Activated naive CD8-positive, alpha-beta T cell treated with anti-CD3 and anti-CD28 coated beads for 36 hours (primary cell): Measurements from ENCODE around the gene GTF2IRD1. TPM values are rescaled to one million over a fixed set of nuclear protein-coding genes. Genes with fewer than 3 reads are reported as not detected.
A peak's percentile ranks its signal among the peaks of the same experiment; 100 is the strongest.
"Not testable (repeated sequence)": the region's sequence is repeated elsewhere in the genome, so short reads cannot be mapped to it uniquely, and the experiment has no call there.

Source experiments
- DNase-seq: peaks from one replicate; pipeline ENCODE4 v3.0.0; 2021
- H3K27ac Mint-ChIP-seq: one replicate; pipeline ENCODE4 v1.8.0; 2022; ENCODE audit warnings: mild to moderate bottlenecking, moderate library complexity, mixed read lengths
- H3K27me3 Mint-ChIP-seq: one replicate; pipeline ENCODE4 v1.8.0; 2022; ENCODE audit warnings: mild to moderate bottlenecking, mixed read lengths
- H3K36me3 Mint-ChIP-seq: one replicate; pipeline ENCODE4 v1.8.0; 2021; ENCODE audit warnings: mild to moderate bottlenecking, mixed read lengths
- H3K4me1 Mint-ChIP-seq: one replicate; pipeline ENCODE4 v1.8.0; 2021; ENCODE audit warnings: mixed read lengths
- H3K4me3 Mint-ChIP-seq: one replicate; pipeline ENCODE4 v1.8.0; 2022; ENCODE audit warnings: mild to moderate bottlenecking, moderate library complexity, mixed read lengths
- H3K9me3 Mint-ChIP-seq: one replicate; pipeline ENCODE4 v1.8.0; 2022; ENCODE audit warnings: mixed read lengths
- total RNA-seq, 2 experiments: library from RNA; stranded (reverse); gene quantifications; one replicate each; pipeline ENCODE4 v1.2.3, GENCODE V29; 2021

GTF2IRD1 gene
- total RNA-seq, 2 experiments from 2014 or later: 2.0 to 2.2 TPM

DNA sequence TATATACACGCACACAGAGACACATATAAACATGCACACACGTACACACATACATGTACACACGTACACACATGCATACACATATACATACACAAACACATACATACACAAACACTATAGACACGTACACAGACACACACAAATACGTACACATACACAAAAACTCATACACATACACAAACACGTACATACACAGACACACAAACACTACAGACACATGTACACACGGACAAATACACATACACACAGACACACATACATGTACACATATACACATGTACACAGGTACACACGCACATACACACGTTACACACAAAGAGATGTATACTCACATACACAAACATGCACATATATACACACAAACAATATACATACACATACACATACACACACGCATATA is 35.2 kb upstream of the GTF2IRD1 start:
- no peak overlapping the region for H3K4me3 Mint-ChIP-seq
- no peak overlapping the region for H3K27ac Mint-ChIP-seq
- no peaks in the 10 kb centered on the region for H3K27me3 Mint-ChIP-seq
- H3K36me3 Mint-ChIP-seq: no peaks in the 10 kb centered on the region
- no peak for DNase-seq
- no peaks in the 10 kb centered on the region for H3K9me3 Mint-ChIP-seq
- H3K4me1 Mint-ChIP-seq: no peaks in the 10 kb centered on the region

DNA sequence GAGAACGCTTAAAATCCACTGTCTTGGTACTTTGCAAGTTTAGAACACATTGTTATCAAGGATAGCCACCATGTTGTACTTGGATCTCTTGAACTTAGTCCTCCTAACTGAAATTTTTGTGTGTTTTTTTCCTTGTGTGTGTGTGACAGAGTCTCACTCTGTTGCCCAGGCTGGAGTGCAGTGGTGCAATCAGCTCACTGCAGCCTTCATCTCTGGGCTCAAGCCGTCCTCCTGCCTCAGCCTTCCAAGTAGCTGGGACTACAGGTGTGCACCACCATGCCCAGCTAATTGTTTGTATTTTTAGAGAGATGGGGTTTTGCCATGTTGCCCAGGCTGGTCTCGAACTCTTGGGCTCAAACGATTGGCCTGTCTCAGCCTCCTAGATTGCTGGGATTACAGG is 34.5 kb upstream of the GTF2IRD1 start:
- H3K4me3 Mint-ChIP-seq, DNase-seq: not testable (repeated sequence)

DNA sequence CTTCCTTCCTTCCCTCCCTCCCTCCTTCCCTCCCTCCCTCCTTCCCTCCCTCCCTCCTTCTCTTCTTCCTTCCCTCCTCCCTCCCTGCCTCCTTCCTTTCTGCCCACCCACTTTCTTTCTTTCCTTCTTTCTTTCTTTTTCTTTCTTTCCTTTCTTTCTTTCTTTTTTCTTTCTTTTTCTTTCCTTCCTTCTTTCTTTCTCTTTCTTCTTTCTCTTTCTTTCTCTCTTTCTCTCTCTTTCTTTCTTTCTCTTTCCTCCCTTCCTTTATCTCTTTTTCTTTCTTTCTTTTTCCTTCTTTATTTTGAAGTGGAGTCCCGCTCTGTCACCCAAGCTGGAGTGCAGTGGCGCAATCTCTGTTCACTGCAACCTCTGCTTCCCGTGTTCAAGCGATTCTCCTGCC is 33.7 kb upstream of the GTF2IRD1 start:
- H3K27ac Mint-ChIP-seq: no peak overlapping the region
- no peaks in the 10 kb centered on the region for H3K27me3 Mint-ChIP-seq
- DNase-seq: no peak
- H3K4me1 Mint-ChIP-seq: no peaks in the 10 kb centered on the region
- no peaks in the 10 kb centered on the region for H3K36me3 Mint-ChIP-seq
- no peak overlapping the region for H3K4me3 Mint-ChIP-seq
- H3K9me3 Mint-ChIP-seq: no peaks in the 10 kb centered on the region

More for the DNA sequence above, 34.5 kb upstream of the GTF2IRD1 start:
- not testable (repeated sequence) for H3K36me3 Mint-ChIP-seq, H3K4me1 Mint-ChIP-seq, H3K9me3 Mint-ChIP-seq, H3K27ac Mint-ChIP-seq, H3K27me3 Mint-ChIP-seq

DNA sequence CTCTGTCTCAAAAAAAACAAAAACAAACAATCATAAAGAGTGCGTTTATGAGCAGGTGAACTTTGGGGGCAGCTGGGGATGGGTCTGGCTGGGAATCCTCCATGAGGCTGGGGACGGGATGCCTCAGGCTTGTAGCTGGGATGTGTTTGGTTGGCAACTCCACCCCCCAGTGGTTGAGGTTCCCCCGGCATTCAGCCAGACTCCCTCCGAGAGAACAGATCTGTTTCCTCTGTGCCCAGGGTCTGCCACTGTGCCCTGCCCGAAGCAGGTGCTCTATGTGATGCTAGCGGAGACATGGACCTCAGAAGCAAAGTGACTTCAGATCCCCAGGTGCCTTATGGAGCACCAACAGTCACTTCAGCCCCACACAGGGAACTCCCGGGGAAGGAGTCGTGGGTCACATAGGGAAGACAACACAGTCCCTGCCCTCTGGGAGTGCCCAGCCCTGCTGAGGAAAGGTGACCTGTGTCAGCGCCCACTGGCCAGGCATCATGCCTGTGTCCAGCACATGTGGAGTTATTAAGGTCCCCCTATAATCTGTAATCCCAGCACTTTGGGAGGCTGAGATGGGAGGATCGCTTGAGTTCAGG is 29.3 kb upstream of the GTF2IRD1 start:
- Mint-ChIP-seq H3K4me3 (no peak overlapping the region), H3K9me3 (no peaks in the 10 kb centered on the region), H3K4me1 (no peaks in the 10 kb centered on the region), H3K27me3 (no peaks in the 10 kb centered on the region), H3K27ac (no peak overlapping the region), H3K36me3 (no peaks in the 10 kb centered on the region)
- no peak for DNase-seq

DNA sequence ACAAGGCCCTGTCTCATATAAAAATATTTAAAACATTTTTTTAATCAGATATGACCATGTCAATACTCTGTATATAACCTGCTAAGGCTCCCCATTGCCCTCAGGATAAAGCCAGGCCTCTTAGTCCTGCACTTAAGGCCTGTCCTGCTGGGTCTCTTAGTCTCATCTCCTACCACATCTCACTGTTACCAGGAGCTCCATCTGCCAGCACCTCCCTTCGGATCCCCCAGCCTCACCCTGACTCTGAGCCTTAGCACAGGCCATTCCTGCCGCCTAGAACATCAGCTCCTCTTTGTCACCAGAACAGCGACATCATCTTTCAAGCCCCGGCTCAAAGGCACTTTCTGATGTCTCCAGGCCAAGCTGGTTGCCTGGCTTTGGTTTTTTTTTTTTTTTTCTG is 25.7 kb upstream of the GTF2IRD1 start:
- no peak overlapping the region for H3K27ac Mint-ChIP-seq
- H3K36me3 Mint-ChIP-seq: no peaks in the 10 kb centered on the region
- DNase-seq: no peak
- H3K4me3 Mint-ChIP-seq: no peak overlapping the region
- H3K9me3 Mint-ChIP-seq: no peaks in the 10 kb centered on the region
- H3K27me3 Mint-ChIP-seq: no peaks in the 10 kb centered on the region
- no peaks in the 10 kb centered on the region for H3K4me1 Mint-ChIP-seq

DNA sequence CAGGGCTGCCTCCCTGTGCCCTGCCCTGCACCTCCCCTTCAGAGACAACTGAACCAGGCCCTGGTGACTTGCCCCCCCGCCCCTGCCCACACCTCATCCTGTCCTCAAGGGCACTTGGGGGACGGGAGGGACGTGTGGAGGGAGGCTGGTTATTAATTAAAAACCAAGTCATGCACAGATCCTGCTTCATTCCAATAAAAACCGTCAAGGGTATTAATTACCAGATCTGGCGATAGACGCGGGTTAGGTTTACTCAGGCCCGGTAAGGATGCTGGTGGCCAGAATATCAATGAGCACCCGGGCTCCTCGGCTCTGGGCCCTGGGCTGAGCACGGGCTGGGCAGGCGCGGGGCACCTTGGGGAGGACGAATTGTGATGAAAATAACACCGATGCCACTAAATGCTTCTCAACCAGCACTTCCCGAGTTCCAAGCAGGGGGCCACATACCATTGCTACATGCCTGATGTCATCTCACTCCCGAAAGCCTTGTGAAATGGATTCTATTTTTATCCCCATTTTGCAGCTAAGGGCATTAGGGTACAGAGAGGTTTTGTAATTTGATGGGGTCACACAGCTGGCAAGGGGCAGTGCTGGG is 24.5 kb upstream of the GTF2IRD1 start:
- H3K36me3 Mint-ChIP-seq: no peaks in the 10 kb centered on the region
- no peaks in the 10 kb centered on the region for H3K4me1 Mint-ChIP-seq
- H3K4me3 Mint-ChIP-seq: no peak overlapping the region
- no peaks in the 10 kb centered on the region for H3K27me3 Mint-ChIP-seq
- no peak for DNase-seq
- no peak overlapping the region for H3K27ac Mint-ChIP-seq
- no peaks in the 10 kb centered on the region for H3K9me3 Mint-ChIP-seq

DNA sequence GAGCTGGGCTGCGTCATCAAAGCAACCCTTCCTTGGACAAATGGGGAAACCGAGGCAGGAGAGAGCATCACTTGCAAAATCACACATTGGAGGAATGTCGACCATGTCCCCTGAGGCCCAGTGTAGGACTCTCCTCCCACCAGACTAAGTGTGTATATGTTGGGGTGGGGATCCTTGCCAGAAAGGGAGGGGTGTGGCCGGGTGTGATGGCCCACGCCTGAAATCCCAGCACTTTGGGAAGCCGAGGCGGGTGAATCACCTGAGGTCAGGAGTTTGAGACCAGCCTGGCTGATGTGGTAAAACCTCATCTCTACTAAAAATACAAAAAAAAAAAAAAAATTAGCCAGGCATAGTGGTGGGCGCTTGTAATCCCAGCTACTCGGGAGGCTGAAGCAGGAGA is 23.3 kb upstream of the GTF2IRD1 start:
- not testable (repeated sequence) for H3K27ac Mint-ChIP-seq, DNase-seq, H3K4me3 Mint-ChIP-seq, H3K27me3 Mint-ChIP-seq, H3K9me3 Mint-ChIP-seq, H3K4me1 Mint-ChIP-seq, H3K36me3 Mint-ChIP-seq

DNA sequence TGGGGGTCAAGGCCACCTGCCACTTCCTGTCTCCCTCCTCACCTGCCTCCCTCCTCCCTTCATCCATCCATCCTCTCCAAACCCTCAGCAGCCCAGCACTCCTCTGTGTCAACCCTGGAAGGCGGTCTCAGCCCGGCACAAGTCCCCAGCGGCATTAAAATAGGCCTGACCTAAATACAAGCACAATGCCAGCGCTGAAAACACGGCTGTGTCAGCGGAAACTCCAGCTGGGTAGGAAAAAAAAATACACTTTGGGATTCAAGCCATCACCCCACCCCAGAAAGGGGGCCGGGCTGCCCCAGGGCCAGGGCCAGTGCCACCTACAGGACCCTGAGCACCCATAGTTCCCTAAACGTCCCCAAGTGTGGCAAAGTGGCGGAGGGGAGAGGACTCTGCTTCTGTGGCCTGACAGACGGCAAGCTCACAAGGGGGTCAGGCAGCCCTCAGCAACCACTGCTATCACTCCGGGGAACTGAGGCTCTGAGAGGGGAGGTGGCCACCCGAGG is 22.7 kb upstream of the GTF2IRD1 start:
- H3K4me1 Mint-ChIP-seq: no peaks in the 10 kb centered on the region
- DNase-seq: no peak
- no peaks in the 10 kb centered on the region for H3K9me3 Mint-ChIP-seq
- no peaks in the 10 kb centered on the region for H3K27me3 Mint-ChIP-seq
- H3K27ac Mint-ChIP-seq: no peak overlapping the region
- no peaks in the 10 kb centered on the region for H3K36me3 Mint-ChIP-seq
- no peak overlapping the region for H3K4me3 Mint-ChIP-seq

DNA sequence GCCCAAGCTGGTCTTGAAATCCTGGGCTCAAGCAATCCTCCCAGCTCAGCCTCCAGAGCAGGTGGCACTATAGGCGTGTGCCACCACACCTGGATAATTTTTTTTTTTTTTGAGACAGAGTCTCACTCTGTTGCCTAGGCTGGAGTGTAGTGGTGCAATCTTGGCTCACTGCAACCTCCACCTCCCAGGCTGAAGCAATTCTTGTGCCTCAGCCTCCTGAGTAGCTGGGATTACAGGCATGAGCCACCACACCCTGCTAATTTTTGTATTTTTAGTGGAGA is 16.5 kb upstream of the GTF2IRD1 start:
- not testable (repeated sequence) for H3K9me3 Mint-ChIP-seq, H3K27me3 Mint-ChIP-seq, H3K4me1 Mint-ChIP-seq, H3K27ac Mint-ChIP-seq, H3K36me3 Mint-ChIP-seq, H3K4me3 Mint-ChIP-seq, DNase-seq

DNA sequence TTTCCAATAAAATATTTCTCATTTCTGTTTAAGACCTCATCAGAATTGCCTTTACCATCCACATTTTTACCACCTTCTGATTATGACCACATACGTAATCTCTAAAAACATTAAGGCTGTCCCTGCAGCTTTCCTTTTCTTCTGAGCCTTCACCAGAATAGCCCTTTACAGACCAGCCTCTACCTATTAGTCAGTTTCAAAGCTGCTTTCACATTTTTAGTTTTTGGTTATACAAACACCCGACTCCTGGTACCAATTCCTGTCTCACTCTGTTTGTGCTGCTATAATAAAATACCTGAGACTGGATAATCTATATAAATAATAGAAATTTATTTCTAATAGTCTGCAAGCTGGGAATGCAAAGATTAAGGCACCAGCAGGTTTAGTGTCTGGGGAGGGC is 15.4 kb upstream of the GTF2IRD1 start:
- H3K27me3 Mint-ChIP-seq: no peaks in the 10 kb centered on the region
- H3K27ac Mint-ChIP-seq: no peak overlapping the region
- H3K9me3 Mint-ChIP-seq: peaks cover 7% of the 10 kb centered on the region
- DNase-seq: no peak
- no peaks in the 10 kb centered on the region for H3K4me1 Mint-ChIP-seq
- no peak overlapping the region for H3K4me3 Mint-ChIP-seq
- peaks cover 4% of the 10 kb centered on the region for H3K36me3 Mint-ChIP-seq

DNA sequence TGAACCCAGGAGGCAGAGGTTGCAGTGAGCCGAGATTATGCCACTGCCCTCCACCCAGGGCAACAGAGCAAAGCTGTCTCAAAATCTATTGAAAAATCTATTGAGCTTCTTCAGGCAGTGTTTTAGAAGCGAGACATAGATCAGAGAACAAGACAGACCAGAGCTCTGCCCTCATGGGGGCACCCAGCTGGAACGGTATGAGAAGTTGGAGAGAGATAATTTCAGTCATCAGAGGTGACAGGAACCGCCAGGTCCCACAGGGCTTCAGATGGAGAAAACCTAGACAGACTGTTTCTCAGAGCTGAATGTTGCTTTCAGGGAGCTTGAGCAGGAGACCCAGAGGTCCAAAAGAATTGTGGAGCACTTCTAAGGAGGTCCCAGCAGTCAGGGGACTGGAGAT is 14.2 kb upstream of the GTF2IRD1 start:
- Mint-ChIP-seq H3K27ac (no peak overlapping the region), H3K4me3 (no peak overlapping the region), H3K9me3 (peaks cover 7% of the 10 kb centered on the region), H3K36me3 (peaks cover 4% of the 10 kb centered on the region), H3K27me3 (no peaks in the 10 kb centered on the region), H3K4me1 (no peaks in the 10 kb centered on the region)
- no peak for DNase-seq

DNA sequence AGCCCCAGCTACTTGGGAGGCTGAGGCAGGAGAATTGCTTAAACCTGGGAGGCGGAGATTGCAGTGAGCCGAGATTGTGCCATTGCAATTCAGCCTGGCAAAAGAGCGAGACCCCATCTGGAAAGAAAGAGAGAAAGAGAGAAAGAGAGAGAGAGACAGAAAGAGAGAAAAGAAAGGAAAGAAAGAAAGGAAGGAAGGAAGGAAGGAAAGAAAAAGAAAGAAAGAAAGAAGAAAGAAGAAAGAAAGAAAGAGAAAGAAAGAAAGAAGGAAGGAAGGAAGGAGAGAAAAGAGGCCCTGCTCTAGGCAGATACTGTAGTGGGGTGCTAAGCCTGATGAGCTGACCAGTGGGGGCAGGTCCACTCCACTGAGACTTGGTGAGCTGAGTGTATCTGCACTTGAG is 13.6 kb upstream of the GTF2IRD1 start:
- H3K36me3 Mint-ChIP-seq, H3K27ac Mint-ChIP-seq, H3K27me3 Mint-ChIP-seq, H3K4me1 Mint-ChIP-seq, DNase-seq, H3K9me3 Mint-ChIP-seq, H3K4me3 Mint-ChIP-seq: not testable (repeated sequence)

DNA sequence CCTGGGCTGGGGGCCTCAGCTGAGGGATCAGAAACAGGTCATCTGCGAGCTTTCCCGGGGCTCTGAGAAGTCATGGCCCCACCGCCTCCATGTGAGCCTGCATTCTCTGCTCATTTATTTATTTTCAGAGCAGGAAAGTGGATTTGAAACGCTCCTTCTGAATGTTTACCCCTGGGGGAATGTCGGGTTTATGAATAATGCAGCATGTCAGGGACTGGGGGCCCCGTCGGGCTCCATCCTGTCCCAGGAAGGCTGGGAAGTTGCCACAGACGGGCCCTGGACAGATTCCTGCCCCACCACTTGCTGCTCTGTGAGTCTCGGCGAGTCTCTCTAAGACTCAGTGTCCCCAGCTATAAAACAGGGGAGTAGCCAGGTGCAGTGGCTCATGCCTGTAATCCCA is 11.9 kb upstream of the GTF2IRD1 start:
- DNase-seq: no peak
- Mint-ChIP-seq H3K4me3 (no peak overlapping the region), H3K9me3 (peaks cover 7% of the 10 kb centered on the region), H3K27me3 (no peaks in the 10 kb centered on the region), H3K4me1 (no peaks in the 10 kb centered on the region), H3K36me3 (peaks cover 4% of the 10 kb centered on the region), H3K27ac (no peak overlapping the region)

DNA sequence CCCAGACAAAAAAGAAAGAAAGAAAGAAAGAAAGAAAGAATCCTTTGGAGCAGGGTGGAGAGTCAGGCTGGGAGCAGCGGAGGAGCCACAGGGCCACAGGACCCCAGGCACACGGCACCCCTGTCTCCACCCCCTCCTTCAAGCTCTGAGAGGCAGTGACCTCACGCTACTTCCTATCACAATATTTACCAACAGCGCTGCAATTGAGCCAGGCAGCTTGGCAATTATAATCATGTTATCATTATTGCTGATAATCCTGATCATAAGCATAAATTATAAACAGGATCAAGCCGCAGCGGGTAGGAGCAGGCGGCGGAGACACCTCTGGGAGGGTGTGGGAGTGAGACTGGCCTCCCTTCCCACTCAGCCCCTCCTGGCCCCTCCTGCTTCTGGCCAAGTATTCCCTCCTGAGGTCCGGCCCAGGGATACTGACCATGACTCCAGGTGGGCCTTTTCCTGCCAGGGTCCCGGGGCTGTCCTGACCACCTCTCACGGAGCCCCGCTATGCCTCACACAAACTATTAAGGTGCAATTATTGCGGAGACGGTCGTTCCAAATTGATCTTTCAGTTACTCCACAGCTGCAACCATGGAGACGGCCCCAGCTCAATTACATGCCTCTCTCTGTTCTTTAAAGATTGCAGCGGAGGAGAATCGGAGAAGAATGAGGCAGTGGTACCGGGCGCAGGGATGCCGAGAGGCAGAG is 10.0 kb upstream of the GTF2IRD1 start:
- H3K4me1 Mint-ChIP-seq: no peaks in the 10 kb centered on the region
- H3K27me3 Mint-ChIP-seq: no peaks in the 10 kb centered on the region
- no peak for DNase-seq
- H3K27ac Mint-ChIP-seq: no peak overlapping the region
- no peaks in the 10 kb centered on the region for H3K9me3 Mint-ChIP-seq
- H3K36me3 Mint-ChIP-seq: no peaks in the 10 kb centered on the region
- H3K4me3 Mint-ChIP-seq: no peak overlapping the region

DNA sequence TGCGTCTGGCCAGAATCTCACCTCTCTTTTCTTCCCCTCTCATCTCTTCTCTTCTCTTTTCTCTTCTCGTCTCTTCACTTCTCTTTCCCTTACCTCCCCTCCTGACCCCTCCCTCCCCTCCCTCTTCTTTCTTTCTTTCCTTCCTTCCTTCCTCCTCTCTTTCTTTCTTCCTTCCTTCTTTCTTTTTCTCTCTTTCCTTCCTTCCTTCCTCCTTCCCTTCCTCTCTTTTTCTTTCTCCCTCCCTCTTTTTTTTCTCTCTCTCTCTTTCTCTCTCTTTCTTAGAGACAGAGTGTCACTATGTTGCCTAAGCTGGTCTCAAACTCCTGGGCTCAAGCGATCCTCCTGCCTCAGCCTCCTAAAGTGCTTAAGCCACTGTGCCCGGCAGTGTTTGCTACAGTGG is 4.6 kb upstream of the GTF2IRD1 start:
- peaks cover 15% of the 10 kb centered on the region for H3K4me1 Mint-ChIP-seq
- no peak for DNase-seq
- H3K36me3 Mint-ChIP-seq: no peaks in the 10 kb centered on the region
- H3K27me3 Mint-ChIP-seq: no peaks in the 10 kb centered on the region
- H3K4me3 Mint-ChIP-seq: no peak overlapping the region
- no peaks in the 10 kb centered on the region for H3K9me3 Mint-ChIP-seq
- H3K27ac Mint-ChIP-seq: no peak overlapping the region

DNA sequence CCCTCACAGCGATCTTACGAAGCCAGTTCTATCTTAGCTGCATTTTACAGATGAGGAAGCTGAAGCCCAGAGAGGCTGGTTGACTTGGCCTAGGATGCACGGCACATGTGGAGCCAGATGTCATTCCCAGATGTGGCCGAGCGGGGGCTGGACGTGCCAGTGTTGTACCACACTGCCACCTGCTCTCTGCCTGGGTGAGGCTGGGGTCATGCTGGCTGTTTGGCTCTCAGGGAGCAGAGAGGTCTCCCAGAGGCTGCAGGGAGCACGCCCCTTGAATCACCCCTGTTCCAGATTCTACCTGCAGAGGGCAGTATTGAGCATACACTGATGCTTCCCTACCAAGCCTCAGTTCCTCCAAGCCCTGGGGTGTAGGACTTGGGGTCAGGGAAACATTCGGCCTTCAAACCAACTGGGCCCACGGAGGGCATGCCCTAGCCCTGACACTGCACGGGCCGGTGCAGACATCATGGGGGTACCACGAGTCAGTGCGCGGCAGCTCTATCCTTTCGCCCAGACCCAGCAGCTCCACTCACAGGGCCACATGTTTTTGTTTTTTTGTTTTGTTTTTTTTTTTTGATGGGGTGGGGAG is 3.8 kb upstream of the GTF2IRD1 start:
- no peaks in the 10 kb centered on the region for H3K36me3 Mint-ChIP-seq
- no peak overlapping the region for H3K4me3 Mint-ChIP-seq
- peaks cover 15% of the 10 kb centered on the region for H3K4me1 Mint-ChIP-seq
- peak; percentile 59 for DNase-seq
- no peaks in the 10 kb centered on the region for H3K27me3 Mint-ChIP-seq
- H3K9me3 Mint-ChIP-seq: no peaks in the 10 kb centered on the region
- no peak overlapping the region for H3K27ac Mint-ChIP-seq
